ENCODE measurements around the gene HIRA. TPM values are rescaled to one million over a fixed set of nuclear protein-coding genes. Genes with fewer than 3 reads are reported as not detected.
A peak's percentile ranks its signal among the peaks of the same experiment; 100 is the strongest.

The HIRA gene
- total and polyA plus RNA-seq, 9 of the 15 experiments (the other 6 are each of a cell fraction or from before 2014, with no cell fraction given): 0.96 to 132 (median 58.4) TPM

DNA sequence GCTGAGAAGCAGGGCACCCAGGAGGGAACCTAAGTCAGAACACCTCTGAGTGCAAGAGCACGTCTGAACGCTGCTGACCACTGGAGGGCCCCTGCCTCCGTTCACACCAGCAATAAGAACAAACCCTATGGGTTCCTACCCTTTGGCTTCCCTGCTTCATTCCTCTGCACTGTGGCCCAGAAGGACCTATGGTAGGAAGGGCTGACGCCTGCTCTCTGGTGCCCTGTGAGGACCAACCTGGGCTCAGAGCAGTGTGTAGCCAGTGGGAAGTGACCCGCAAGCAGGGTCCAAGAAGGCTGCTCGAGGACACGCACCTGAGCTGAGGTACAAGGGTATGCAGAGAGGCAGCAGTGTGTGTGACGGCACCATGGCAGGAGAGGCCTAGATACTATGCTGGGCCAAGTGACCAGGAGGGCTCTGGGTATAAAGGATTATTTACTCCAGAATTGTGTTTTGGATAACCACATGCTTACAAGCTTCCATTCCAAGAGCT, 71.2 kb downstream of the HIRA start (continued):
- TF ChIP-seq REST (IDR thresholded peaks at IDR 0.05; ENCODE audit: borderline replicate concordance) (peak; percentile 18; the same call in 1 of the 2 replicates), REST (CRISPR knock-in tag; IDR thresholded peaks at IDR 0.05; ENCODE audit: low read depth) (no peak), ZNF280A (IDR thresholded peaks at IDR 0.05; ENCODE audit: low read depth, partially characterized antibody) (no peak), ZNF431 (CRISPR knock-in tag; IDR thresholded peaks at IDR 0.05) (0 out of 2 replicates have a peak, but pooled peaks have one; percentile 50), POLR2G (IDR thresholded peaks at IDR 0.05; ENCODE audit: low read depth, low read length) (0 out of 2 replicates have a peak, but pooled peaks have one; percentile 38), MAX (CRISPR knock-in tag; IDR thresholded peaks at IDR 0.05) (0 out of 2 replicates have a peak, but pooled peaks have one; percentile 15), POLR3A (IDR thresholded peaks at IDR 0.05; ENCODE audit: borderline replicate concordance, extremely low read depth, insufficient read depth, insufficient read length) (no peak), E2F6 (IDR thresholded peaks at IDR 0.05; ENCODE audit: borderline replicate concordance in 1 of 2, extremely low read depth in 1 of 2, insufficient read depth in 1 of 2, insufficient read length in 1 of 2, low read depth in 1 of 2, low read length in 1 of 2, poor library complexity in 1 of 2, severe bottlenecking in 1 of 2) (no peak), ZNF785 (CRISPR knock-in tag; IDR thresholded peaks at IDR 0.05) (no peak), RAD21 (CRISPR knock-in tag; conservative IDR thresholded peaks at IDR 0.05 in 1 of 2, IDR thresholded peaks at IDR 0.05 in 1 of 2) (peak in 1 of 2 experiments; percentile 41; a peak in 2 of 4 replicates), GTF2F1 (IDR thresholded peaks at IDR 0.05; ENCODE audit: low read depth, low read length) (0 out of 2 replicates have a peak, but pooled peaks have one; percentile 2), DDX20 (tag; IDR thresholded peaks at IDR 0.05; ENCODE audit: low read depth) (no peak), POLR2B (IDR thresholded peaks at IDR 0.05; ENCODE audit: low read depth, partially characterized antibody) (no peak), PHB2 (IDR thresholded peaks at IDR 0.05; ENCODE audit: low read depth) (no peak)
- TF ChIP-seq, protein P1, sequence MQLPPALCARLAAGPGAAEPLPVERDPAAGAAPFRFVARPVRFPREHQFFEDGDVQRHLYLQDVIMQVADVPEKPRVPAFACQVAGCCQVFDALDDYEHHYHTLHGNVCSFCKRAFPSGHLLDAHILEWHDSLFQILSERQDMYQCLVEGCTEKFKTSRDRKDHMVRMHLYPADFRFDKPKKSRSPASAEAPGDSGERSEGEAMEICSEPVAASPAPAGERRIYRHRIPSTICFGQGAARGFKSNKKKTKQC (CRISPR knock-in tag; IDR thresholded peaks at IDR 0.05): no peak
